BE2C (cell line): ENCODE results near the gene PPFIBP2.

Experiments used
- DNase-seq: peaks from one replicate; pipeline ENCODE4 v3.0.0-alpha.2; 2020
- H3K27me3 ChIP-seq: fragments of 250-450 bp; sonication (Bioruptor Pico); 2 replicates; pipeline ENCODE4 v1.5.1; 2020; ENCODE audit warnings: mild to moderate bottlenecking
- H3K36me3 ChIP-seq: fragments of 250-450 bp; sonication (Bioruptor Pico); 2 replicates; pipeline ENCODE4 v1.5.1; 2020; ENCODE audit warnings: mild to moderate bottlenecking
- H3K4me1 ChIP-seq: fragments of 250-450 bp; sonication (Bioruptor Pico); 2 replicates; pipeline ENCODE4 v1.5.1; 2020
- H3K4me3 ChIP-seq: 2 replicates; pipeline ENCODE4 v1.5.1; 2011; ENCODE audit warnings: low read depth, low read length
- H3K9me3 ChIP-seq: fragments of 250-450 bp; sonication (Bioruptor Pico); 2 replicates; pipeline ENCODE4 v1.5.1; 2020
- TF ChIP-seq, protein P1 (sequence below): IDR thresholded peaks from 2 replicates; pipeline ENCODE4 v1.5.1; 2012; ENCODE audit warnings: mild to moderate bottlenecking, low read depth, low read length

Gene PPFIBP2

DNA sequence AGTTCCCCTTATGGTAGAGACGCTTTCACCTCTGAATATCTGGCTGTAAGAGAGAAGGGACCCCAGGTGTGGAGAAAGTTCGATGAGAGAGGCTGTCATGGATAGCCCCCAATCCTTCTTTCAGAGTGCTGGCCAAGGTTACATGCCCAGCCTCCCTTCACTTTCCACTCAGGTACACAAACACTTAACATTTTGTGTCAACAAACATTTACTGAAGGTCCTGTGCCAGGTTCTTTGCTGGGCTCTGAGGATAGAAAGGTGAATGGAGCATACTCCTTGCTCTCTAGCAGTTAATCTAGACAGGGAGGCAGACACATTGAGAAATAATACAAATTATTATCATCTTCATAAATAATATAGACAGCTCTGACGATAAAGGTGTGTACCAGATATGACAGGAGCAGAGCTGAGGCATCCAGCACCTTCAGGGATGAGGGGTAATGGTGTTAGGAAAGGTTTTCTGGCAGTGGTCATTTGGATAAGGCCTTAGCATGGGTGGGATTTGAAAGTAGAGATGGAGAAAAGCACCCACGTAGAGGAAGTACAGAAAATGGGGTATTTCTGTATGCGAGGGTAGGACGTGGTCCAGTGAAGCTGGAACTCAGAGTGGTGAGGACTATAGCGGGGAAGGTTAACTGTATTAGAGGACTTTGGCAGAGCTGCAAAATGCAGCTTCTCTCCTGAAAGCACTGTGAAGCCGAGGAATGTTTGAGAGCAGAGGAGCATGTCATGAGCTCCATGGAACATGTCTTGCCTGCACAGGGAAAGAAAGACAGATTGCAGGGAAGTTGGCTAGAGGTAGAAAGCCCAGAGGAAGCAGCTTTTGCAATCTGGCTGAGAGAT is 19.6 kb downstream of the PPFIBP2 start:
- H3K9me3 ChIP-seq = no peaks in the 10 kb centered on the region
- no peaks in the 10 kb centered on the region for H3K27me3 ChIP-seq
- H3K4me1 ChIP-seq = no peaks in the 10 kb centered on the region
- TF ChIP-seq, protein P1, sequence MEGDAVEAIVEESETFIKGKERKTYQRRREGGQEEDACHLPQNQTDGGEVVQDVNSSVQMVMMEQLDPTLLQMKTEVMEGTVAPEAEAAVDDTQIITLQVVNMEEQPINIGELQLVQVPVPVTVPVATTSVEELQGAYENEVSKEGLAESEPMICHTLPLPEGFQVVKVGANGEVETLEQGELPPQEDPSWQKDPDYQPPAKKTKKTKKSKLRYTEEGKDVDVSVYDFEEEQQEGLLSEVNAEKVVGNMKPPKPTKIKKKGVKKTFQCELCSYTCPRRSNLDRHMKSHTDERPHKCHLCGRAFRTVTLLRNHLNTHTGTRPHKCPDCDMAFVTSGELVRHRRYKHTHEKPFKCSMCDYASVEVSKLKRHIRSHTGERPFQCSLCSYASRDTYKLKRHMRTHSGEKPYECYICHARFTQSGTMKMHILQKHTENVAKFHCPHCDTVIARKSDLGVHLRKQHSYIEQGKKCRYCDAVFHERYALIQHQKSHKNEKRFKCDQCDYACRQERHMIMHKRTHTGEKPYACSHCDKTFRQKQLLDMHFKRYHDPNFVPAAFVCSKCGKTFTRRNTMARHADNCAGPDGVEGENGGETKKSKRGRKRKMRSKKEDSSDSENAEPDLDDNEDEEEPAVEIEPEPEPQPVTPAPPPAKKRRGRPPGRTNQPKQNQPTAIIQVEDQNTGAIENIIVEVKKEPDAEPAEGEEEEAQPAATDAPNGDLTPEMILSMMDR = no peak
- no peak overlapping the region for H3K4me3 ChIP-seq
- no peaks in the 10 kb centered on the region for H3K36me3 ChIP-seq
- no peak for DNase-seq

DNA sequence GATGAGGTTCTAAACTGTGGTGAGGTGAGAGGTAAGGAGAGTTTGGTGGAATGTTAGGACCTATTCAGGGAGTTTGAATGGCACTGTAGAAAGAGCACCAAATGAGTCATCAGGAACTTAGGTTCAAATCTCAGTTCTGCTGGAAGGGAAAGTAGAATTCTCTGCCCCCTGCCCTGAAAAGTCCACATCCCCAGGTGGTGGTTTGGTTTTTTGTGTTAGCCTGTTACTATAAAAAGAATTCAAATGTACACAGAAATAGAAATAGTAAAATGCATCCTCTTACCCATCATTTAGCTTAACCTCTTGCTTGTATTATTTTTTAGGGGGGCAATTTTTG is 20.2 kb downstream of the PPFIBP2 start:
- Histone ChIP-seq H3K27me3 (no peaks in the 10 kb centered on the region), H3K9me3 (no peaks in the 10 kb centered on the region), H3K4me1 (no peaks in the 10 kb centered on the region), H3K36me3 (no peaks in the 10 kb centered on the region), H3K4me3 (no peak overlapping the region)
- TF ChIP-seq, protein P1 = no peak
- no peak for DNase-seq

GRCh38 chr11:7536100-7536499 is 22.3 kb downstream of the PPFIBP2 start:
- Histone ChIP-seq H3K27me3 (no peaks in the 10 kb centered on the region), H3K4me3 (no peak overlapping the region), H3K4me1 (peaks cover 5% of the 10 kb centered on the region; the same call in 1 of the 2 replicates), H3K36me3 (no peaks in the 10 kb centered on the region), H3K9me3 (no peaks in the 10 kb centered on the region)
- TF ChIP-seq, protein P1 = peak; percentile 35
- DNase-seq = peak; percentile 14

GRCh38 chr11:7537265-7537664 is 23.5 kb downstream of the PPFIBP2 start:
- H3K4me3 ChIP-seq = no peak overlapping the region
- H3K27me3 ChIP-seq = no peaks in the 10 kb centered on the region
- DNase-seq = no peak
- no peaks in the 10 kb centered on the region for H3K9me3 ChIP-seq
- H3K4me1 ChIP-seq = peaks cover 17% of the 10 kb centered on the region
- H3K36me3 ChIP-seq = no peaks in the 10 kb centered on the region
- TF ChIP-seq, protein P1 = no peak

DNA sequence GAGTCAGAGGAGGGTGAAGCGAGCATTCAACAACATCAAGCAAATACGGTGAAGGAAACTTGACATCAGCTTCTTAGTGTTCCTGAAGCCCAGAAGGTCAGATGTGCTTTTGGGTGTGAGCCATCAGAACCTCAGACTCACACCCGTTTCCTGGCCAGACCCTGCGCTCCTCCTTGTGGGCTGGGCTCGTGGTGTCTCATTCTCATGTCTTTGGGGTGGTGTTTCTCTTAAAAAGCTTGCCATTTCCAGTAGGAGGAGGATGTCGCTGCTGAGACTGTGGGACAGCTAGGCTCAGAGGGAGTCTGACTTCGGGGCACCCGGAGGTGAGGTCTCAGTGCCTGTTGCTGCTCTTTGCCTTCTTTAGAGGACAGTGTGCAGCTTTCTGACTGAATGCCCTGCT is 24.2 kb downstream of the PPFIBP2 start:
- Histone ChIP-seq H3K9me3 (no peaks in the 10 kb centered on the region), H3K4me3 (no peak overlapping the region), H3K36me3 (no peaks in the 10 kb centered on the region), H3K4me1 (peaks cover 19% of the 10 kb centered on the region), H3K27me3 (no peaks in the 10 kb centered on the region)
- TF ChIP-seq, protein P1 = no peak
- no peak for DNase-seq
